ENCODE data around the gene FN1. TPM values are rescaled to one million over a fixed set of nuclear protein-coding genes. Genes with fewer than 3 reads are reported as not detected.

The FN1 gene
- polyA plus RNA-seq, 1 of the 3 experiments (the other 2 are of a cell fraction), result 1,671 TPM

GRCh38 chr2:215367662-215368492 lies 68.0 kb downstream of the FN1 start:
- Histone ChIP-seq H3K4me3 (ENCODE audit: low read depth in 2 of 2, low read length in 1 of 2) (no peak overlapping the region), H3K4me2 (no peak overlapping the region), H3K9ac (no peak overlapping the region), H3K27me3 (ENCODE audit: insufficient read depth) (no peaks in the 10 kb centered on the region), H3K36me3 (replicated peaks in 1 of 2; ENCODE audit: control insufficient read depth in 1 of 2, insufficient read depth in 2 of 2, low read length in 1 of 2) (peaks cover 82 to 98% of the 10 kb centered on the region in 2 experiments), H3K9me2 (no peaks in the 10 kb centered on the region), H3K9me3 (no peaks in the 10 kb centered on the region), H4K20me1 (ENCODE audit: insufficient read depth) (peaks cover 91% of the 10 kb centered on the region), H3K27ac (ENCODE audit: low read depth in 2 of 2, low read length in 1 of 2) (peak overlapping the region in 1 of 2 experiments; percentile 57; a peak in 2 of 4 replicates), H3F3A (replicated peaks; ENCODE audit: insufficient read depth) (peaks cover 99% of the 10 kb centered on the region), H3K79me2 (ENCODE audit: insufficient read depth) (peaks cover 33% of the 10 kb centered on the region), H2AFZ (ENCODE audit: low read depth) (no peak overlapping the region), H3K4me1 (ENCODE audit: control insufficient read depth in 1 of 2, insufficient read depth in 2 of 2, low read depth in 1 of 2, low read length in 1 of 2) (no peaks in the 10 kb centered on the region; a peak in 2 of 4 replicates)
- WGBS (ENCODE audit: low lambda C conversion rate), result 82% methylated on average over 11 of the region's 11 CpGs
- ChIA-PET CTCF (no interaction called here), POLR2A (no interaction called here)
- DNase-seq, result no peak
- TF ChIP-seq RXRA (IDR thresholded peaks at IDR 0.05; ENCODE audit: borderline replicate concordance, low read depth) (no peak), RCOR1 (IDR thresholded peaks at IDR 0.05; ENCODE audit: low read length) (no peak), USF2 (IDR thresholded peaks at IDR 0.05; ENCODE audit: borderline replicate concordance, low read depth, low read length) (no peak), CHD2 (IDR thresholded peaks at IDR 0.05; ENCODE audit: low read length, partially characterized antibody) (no peak), EZH2phosphoT487 (IDR thresholded peaks at IDR 0.05; ENCODE audit: borderline replicate concordance, low read depth) (no peak), MEF2A (IDR thresholded peaks at IDR 0.05; ENCODE audit: borderline replicate concordance, low read depth) (no peak), POLR2AphosphoS5 (IDR thresholded peaks at IDR 0.05; ENCODE audit: low read depth, low read length) (no peak), CTCF (IDR thresholded peaks at IDR 0.05) (no peak), MXI1 (IDR thresholded peaks at IDR 0.05; ENCODE audit: low read depth, low read length) (no peak), TEAD4 (IDR thresholded peaks at IDR 0.05; ENCODE audit: borderline replicate concordance, insufficient read depth) (no peak), TAF1 (IDR thresholded peaks at IDR 0.05; ENCODE audit: borderline replicate concordance, low read depth, low read length) (no peak), GABPA (IDR thresholded peaks at IDR 0.05; ENCODE audit: low read depth) (no peak), ZBTB33 (IDR thresholded peaks at IDR 0.05; ENCODE audit: borderline replicate concordance, low read depth) (no peak), FOXM1 (IDR thresholded peaks at IDR 0.05; ENCODE audit: low read depth) (no peak), TCF12 (IDR thresholded peaks at IDR 0.05) (no peak), USF1 (IDR thresholded peaks at IDR 0.05; ENCODE audit: borderline replicate concordance, low read depth) (no peak), MAX (IDR thresholded peaks at IDR 0.05; ENCODE audit: low read depth) (no peak), NRF1 (IDR thresholded peaks at IDR 0.05; ENCODE audit: low read depth, low read length) (no peak), JUND (IDR thresholded peaks at IDR 0.05) (no peak)

All from SK-N-SH (cell line).